ENCODE results near the gene KDELR1. TPM values are rescaled to one million over a fixed set of nuclear protein-coding genes. Genes with fewer than 3 reads are reported as not detected.

KDELR1 gene
- total and polyA plus RNA-seq, 2 of the 13 experiments (the other 11 are each of a cell fraction or from before 2014, with no cell fraction given), result 134 to 185 TPM

DNA sequence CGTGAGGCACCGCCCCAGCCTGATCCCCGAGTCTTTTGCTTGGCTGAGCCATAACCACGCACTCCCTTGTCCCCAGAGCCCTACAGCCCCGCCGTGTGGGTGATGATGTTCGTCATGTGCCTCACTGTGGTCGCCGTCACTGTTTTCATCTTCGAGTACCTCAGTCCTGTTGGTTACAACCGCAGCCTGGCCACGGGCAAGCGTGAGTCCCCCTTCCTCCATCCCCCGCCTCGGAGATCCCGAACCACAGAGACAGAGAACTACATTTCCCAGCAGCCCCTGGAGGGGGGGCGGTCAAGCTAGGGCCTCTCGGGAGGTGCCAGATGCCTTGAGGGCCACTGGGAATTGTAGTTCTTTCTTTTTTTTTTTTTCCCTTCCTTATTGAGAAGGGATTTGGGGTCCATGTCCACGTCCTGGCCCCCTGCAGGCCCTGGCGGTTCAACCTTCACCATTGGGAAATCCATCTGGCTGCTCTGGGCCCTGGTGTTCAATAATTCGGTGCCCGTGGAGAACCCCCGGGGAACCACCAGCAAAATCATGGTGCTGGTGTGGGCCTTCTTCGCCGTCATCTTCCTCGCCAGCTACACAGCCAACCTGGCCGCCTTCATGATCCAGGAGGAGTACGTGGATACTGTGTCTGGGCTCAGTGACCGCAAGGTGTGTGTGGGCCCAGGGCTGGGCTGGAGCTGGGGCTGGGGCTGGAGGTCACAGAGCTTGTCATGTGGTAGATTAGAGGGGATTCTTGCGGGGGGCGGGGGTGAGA lies 28.0 kb upstream of the KDELR1 start (continued):
- TF ChIP-seq, protein P1, sequence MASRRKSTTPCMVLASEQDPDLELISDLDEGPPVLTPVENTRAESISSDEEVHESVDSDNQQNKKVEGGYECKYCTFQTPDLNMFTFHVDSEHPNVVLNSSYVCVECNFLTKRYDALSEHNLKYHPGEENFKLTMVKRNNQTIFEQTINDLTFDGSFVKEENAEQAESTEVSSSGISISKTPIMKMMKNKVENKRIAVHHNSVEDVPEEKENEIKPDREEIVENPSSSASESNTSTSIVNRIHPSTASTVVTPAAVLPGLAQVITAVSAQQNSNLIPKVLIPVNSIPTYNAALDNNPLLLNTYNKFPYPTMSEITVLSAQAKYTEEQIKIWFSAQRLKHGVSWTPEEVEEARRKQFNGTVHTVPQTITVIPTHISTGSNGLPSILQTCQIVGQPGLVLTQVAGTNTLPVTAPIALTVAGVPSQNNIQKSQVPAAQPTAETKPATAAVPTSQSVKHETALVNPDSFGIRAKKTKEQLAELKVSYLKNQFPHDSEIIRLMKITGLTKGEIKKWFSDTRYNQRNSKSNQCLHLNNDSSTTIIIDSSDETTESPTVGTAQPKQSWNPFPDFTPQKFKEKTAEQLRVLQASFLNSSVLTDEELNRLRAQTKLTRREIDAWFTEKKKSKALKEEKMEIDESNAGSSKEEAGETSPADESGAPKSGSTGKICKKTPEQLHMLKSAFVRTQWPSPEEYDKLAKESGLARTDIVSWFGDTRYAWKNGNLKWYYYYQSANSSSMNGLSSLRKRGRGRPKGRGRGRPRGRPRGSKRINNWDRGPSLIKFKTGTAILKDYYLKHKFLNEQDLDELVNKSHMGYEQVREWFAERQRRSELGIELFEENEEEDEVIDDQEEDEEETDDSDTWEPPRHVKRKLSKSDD (CRISPR knock-in tag; IDR thresholded peaks at IDR 0.05; ENCODE audit: low read depth), result no peak
- TF ChIP-seq, protein P2, sequence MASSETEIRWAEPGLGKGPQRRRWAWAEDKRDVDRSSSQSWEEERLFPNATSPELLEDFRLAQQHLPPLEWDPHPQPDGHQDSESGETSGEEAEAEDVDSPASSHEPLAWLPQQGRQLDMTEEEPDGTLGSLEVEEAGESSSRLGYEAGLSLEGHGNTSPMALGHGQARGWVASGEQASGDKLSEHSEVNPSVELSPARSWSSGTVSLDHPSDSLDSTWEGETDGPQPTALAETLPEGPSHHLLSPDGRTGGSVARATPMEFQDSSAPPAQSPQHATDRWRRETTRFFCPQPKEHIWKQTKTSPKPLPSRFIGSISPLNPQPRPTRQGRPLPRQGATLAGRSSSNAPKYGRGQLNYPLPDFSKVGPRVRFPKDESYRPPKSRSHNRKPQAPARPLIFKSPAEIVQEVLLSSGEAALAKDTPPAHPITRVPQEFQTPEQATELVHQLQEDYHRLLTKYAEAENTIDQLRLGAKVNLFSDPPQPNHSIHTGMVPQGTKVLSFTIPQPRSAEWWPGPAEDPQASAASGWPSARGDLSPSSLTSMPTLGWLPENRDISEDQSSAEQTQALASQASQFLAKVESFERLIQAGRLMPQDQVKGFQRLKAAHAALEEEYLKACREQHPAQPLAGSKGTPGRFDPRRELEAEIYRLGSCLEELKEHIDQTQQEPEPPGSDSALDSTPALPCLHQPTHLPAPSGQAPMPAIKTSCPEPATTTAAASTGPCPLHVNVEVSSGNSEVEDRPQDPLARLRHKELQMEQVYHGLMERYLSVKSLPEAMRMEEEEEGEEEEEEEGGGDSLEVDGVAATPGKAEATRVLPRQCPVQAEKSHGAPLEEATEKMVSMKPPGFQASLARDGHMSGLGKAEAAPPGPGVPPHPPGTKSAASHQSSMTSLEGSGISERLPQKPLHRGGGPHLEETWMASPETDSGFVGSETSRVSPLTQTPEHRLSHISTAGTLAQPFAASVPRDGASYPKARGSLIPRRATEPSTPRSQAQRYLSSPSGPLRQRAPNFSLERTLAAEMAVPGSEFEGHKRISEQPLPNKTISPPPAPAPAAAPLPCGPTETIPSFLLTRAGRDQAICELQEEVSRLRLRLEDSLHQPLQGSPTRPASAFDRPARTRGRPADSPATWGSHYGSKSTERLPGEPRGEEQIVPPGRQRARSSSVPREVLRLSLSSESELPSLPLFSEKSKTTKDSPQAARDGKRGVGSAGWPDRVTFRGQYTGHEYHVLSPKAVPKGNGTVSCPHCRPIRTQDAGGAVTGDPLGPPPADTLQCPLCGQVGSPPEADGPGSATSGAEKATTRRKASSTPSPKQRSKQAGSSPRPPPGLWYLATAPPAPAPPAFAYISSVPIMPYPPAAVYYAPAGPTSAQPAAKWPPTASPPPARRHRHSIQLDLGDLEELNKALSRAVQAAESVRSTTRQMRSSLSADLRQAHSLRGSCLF (CRISPR knock-in tag; IDR thresholded peaks at IDR 0.05; ENCODE audit: borderline replicate concordance), result no peak
- TF ChIP-seq ZNF549 (CRISPR knock-in tag; IDR thresholded peaks at IDR 0.05), result no peak
- no peak for TF ChIP-seq HNRNPUL1 (IDR thresholded peaks at IDR 0.05; ENCODE audit: low read depth, low read length)
- TF ChIP-seq, protein P3, sequence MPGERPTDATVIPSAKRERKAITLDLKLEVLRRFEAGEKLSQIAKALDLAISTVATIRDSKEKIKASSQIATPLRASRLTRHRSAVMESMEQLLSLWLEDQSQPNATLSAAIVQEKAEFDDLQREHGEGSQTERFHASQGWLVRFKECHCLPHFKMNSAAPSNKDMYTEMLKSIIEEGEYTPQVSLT (CRISPR knock-in tag; IDR thresholded peaks at IDR 0.05; ENCODE audit: borderline replicate concordance, low read depth), result no peak
- TF ChIP-seq ZNF781 (CRISPR knock-in tag; IDR thresholded peaks at IDR 0.05; ENCODE audit: borderline replicate concordance, not compliant biosample characterization), result no peak
- TF ChIP-seq DNMT3B (CRISPR knock-in tag; conservative IDR thresholded peaks at IDR 0.05), result no peak
- no peak for TF ChIP-seq FLYWCH1 (CRISPR knock-in tag; IDR thresholded peaks at IDR 0.05)
- TF ChIP-seq, protein P4, sequence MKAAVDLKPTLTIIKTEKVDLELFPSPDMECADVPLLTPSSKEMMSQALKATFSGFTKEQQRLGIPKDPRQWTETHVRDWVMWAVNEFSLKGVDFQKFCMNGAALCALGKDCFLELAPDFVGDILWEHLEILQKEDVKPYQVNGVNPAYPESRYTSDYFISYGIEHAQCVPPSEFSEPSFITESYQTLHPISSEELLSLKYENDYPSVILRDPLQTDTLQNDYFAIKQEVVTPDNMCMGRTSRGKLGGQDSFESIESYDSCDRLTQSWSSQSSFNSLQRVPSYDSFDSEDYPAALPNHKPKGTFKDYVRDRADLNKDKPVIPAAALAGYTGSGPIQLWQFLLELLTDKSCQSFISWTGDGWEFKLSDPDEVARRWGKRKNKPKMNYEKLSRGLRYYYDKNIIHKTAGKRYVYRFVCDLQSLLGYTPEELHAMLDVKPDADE (CRISPR knock-in tag; IDR thresholded peaks at IDR 0.05), result no peak
- no peak for TF ChIP-seq ZSCAN9 (CRISPR knock-in tag; IDR thresholded peaks at IDR 0.05; ENCODE audit: borderline replicate concordance)
- TF ChIP-seq FOXO1 (CRISPR knock-in tag; IDR thresholded peaks at IDR 0.05), result no peak
- peak; percentile 56; the same call in 1 of the 2 replicates for TF ChIP-seq IRF2 (CRISPR knock-in tag; IDR thresholded peaks at IDR 0.05)
- TF ChIP-seq, protein P5, sequence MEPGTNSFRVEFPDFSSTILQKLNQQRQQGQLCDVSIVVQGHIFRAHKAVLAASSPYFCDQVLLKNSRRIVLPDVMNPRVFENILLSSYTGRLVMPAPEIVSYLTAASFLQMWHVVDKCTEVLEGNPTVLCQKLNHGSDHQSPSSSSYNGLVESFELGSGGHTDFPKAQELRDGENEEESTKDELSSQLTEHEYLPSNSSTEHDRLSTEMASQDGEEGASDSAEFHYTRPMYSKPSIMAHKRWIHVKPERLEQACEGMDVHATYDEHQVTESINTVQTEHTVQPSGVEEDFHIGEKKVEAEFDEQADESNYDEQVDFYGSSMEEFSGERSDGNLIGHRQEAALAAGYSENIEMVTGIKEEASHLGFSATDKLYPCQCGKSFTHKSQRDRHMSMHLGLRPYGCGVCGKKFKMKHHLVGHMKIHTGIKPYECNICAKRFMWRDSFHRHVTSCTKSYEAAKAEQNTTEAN (CRISPR knock-in tag; conservative IDR thresholded peaks at IDR 0.05), result no peak
- TF ChIP-seq, protein P6, sequence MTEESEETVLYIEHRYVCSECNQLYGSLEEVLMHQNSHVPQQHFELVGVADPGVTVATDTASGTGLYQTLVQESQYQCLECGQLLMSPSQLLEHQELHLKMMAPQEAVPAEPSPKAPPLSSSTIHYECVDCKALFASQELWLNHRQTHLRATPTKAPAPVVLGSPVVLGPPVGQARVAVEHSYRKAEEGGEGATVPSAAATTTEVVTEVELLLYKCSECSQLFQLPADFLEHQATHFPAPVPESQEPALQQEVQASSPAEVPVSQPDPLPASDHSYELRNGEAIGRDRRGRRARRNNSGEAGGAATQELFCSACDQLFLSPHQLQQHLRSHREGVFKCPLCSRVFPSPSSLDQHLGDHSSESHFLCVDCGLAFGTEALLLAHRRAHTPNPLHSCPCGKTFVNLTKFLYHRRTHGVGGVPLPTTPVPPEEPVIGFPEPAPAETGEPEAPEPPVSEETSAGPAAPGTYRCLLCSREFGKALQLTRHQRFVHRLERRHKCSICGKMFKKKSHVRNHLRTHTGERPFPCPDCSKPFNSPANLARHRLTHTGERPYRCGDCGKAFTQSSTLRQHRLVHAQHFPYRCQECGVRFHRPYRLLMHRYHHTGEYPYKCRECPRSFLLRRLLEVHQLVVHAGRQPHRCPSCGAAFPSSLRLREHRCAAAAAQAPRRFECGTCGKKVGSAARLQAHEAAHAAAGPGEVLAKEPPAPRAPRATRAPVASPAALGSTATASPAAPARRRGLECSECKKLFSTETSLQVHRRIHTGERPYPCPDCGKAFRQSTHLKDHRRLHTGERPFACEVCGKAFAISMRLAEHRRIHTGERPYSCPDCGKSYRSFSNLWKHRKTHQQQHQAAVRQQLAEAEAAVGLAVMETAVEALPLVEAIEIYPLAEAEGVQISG (CRISPR knock-in tag; IDR thresholded peaks at IDR 0.05), result peak; percentile 72
- 0 out of 2 replicates have a peak, but pooled peaks have one; percentile 34 for TF ChIP-seq ELF3 (CRISPR knock-in tag; IDR thresholded peaks at IDR 0.05)

Measured in HepG2 (cell line).